HTERT RPE-1 (cell line): ENCODE measurements around the gene CPA1.

Experiments used
- in situ Hi-C: fragments of 300-500 bp; cut with MboI; formaldehyde crosslinking; loops from 4 replicates; pipeline ENCODE4 v1.14.3; 2020; ENCODE audit warnings: low sequenced_read_pairs

CPA1 gene

DNA sequence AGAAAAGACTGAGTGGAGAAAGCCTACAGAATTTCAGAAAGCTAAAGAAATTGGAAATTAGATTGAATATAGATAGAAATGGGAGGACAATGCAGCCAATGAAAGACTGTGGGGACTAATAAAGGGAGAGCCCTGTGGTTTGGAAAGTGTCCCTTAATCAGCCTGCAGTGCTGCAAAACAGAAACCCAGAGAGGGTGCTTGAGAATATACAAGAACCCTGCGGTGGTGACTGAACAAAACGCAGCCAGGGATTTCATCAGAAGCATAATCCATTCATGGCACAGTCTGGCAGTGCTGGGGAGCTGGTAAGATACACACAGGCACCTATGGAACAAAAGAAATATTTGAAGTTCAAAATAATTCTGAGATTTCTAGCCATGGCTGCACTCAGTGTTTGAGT lies 41.4 kb downstream of the CPA1 start:
- in situ Hi-C loops: no loop called here

DNA sequence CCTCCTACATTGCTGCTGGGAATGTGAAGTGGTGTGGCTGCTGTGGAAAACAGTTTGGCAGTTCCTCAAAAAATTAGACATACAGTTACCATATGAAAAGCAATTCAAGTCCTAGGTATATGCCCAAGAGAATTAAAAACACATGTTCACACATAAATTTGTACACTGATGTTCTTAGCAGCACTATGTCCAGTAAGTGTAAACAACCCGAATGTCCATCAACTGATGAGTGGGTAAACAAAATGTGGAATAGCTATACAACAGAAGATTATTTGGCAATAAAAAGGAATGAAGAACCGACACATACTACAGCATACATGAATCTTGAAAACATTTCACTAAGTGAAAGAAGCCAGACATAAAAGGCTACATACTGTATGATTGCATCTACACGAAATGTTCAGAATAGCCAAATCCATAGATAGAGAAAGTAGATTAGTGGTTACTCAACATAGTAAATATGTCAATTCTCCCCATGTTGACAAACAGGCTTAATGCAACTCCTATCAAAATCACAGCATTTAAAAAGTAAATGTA lies 43.3 kb downstream of the CPA1 start:
- in situ Hi-C loops: no loop called here

DNA sequence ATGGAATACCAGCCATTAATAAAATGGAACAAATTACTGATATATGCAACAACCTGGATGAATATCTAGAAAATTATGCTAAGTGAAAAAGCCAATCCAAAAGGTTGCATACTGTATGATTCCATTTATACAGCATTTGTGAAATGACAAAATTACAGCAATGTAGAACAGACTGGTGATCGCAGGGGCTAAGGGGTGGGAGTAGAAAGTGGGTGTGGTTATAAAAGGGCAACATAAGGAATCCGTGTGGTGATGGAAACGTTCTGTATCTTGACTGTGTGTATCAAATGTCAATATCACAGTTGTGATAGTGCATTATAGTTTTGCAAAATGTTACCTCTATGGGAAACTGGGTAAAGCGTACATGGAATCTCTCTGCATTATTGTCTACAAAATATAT lies 45.5 kb downstream of the CPA1 start:
- in situ Hi-C loops: no loop called here

DNA sequence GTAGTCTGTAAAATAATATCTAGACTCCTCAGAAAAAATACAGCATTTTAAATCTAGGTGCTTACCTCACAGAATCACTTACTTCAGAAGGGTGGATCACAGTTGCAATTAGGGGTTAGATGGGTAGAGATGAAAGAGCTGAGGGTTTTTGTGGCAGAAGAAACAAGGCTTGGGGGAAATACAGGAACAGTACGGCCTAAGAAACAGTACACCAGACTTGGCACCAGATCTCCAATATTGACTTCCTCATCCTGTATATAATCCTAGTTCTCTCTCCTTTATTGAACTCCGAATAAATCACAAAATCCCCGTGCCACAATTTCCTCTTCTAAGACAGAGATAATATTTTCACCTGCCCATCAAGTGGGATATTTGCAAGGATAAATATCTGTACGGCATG lies 46.3 kb downstream of the CPA1 start:
- in situ Hi-C loops: no loop called here

DNA sequence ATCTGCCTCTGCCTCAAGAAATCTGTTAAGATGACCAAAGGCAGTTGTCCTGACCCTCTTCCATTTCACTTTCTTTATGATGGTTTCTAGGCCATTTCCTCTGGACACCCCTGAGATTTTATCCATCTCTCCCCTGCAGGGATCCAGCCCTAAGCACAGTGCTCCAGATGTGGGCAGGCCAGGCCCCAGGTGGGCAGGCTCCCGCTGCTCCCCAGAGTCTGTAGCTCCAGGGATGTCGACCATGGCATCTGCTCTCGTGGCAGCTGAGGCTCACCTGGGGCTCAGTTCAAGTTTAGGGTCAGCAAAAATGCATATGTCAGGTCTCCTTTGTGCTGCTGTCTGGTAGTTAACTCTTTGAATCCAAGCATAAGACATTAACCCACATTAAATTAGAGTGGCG lies 48.7 kb downstream of the CPA1 start:
- in situ Hi-C loops: no loop called here

DNA sequence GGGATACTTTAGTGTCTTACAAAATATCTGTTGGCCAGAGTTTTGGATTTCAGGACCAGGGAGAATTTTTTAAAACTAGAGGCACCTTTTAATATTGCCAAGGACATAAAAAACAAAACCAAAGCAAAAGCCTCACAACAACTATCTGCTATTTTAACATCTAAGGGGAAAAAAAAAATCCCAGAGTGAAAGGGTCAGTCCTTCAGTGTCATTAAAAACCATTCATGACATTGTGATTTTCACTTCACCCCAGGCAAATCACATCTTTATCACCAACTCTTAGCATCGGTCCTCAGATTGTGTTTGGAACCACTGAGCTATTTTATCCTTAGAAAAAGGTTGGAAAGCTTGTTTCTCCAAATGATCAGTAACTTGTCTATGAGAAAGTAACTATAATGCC lies 49.8 kb downstream of the CPA1 start:
- in situ Hi-C loops: no loop called here

DNA sequence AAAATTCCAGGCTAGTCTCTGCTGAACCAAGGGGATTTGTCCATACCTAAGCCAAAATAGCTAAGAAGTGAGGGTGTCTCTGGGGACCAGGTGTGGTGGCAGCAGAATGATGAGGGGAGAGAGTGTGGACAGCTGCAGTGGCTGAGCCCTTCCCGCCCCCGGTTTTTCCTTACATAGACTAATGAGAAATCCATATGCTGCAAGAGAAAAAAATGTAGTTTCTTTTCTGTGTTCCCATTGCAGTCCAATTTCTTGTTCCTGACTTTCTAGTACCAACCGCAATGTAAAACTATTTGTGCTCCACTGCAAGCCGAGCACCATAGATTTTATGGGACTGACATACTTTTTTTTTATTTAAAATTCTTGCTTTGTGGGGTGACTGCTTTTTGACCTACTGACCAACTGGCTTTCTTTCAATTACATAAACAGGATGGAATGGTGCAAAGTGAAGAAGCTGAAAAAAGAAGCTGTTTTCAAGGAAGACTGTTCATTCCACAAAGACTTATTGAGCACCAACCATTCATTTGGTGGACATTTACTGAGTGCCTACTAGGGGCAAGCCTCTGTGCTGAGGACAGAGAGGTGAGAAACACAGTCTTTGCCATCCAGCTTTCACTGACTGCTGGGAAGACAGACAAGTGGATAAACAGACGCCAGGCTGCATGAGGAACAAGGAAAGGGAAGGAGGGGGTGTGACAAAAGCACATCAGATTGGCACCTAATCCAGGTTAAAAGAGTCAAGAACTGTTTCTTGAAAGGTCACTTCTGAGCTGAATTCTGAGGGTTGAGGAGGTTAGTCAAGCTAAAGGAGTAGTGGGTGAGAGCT lies 50.8 kb downstream of the CPA1 start:
- in situ Hi-C loops: no loop called here

DNA sequence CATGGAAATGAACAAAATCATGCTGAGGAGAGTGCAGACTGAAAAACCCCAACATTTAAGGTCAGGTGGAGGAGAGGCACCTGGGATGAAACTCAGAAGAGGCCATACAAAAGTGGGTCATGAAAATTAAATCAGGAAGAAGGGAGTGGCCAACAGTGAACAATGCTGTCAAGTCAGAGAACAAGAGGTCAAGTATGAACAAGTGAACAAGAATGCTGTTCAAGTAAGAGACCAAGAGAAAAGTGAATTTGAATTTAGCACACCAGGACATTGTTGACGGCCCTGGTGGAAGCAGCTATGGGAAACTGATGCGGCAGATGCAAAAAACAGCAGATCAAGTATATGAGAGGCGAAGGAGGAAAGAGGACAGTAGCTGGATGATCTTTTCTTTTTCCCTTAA lies 52.6 kb downstream of the CPA1 start:
- in situ Hi-C loops: no loop called here

DNA sequence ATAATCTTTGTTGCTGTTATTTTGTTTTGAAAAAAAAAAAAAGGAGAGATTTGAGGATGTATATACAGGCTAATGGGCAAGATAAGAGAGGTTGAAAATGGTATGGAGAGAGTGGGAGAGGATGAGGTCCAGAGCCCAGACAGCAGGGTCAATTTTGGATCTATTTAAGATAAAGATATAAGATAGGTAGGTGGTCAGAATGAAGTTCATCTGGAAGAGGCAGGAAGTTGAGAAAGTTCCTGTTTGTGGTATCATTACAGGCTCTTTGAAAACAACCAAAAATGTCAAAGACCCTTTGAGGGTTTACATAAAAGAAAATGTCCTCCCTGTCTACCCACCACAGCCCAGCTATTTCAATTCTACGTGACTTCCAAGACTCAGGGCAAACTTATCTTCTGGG lies 53.0 kb downstream of the CPA1 start:
- in situ Hi-C loops: no loop called here

DNA sequence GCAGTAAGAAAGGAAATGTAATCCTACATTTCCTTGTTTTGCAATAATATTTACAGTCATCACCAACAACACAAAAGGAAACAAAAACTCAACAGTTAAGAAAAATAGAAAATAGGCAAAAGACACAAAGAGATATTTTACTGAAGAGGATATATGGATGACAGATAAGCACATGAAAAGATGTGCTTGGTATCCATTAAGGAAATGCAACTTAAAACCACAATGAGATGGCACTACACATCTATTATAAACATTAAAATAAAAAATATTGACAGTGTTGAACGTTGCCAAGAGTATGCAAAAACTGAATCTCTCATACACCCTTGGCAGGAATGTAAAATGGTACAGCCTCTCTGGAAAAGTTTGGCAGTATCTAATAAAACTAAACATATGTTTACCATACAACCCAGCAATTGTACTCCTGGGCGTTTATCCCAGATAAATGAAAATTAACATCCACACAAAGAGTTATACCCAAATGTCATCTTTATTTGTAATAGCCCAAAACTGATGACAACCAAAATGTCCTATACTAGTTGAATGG lies 55.1 kb downstream of the CPA1 start:
- in situ Hi-C loops: no loop called here

DNA sequence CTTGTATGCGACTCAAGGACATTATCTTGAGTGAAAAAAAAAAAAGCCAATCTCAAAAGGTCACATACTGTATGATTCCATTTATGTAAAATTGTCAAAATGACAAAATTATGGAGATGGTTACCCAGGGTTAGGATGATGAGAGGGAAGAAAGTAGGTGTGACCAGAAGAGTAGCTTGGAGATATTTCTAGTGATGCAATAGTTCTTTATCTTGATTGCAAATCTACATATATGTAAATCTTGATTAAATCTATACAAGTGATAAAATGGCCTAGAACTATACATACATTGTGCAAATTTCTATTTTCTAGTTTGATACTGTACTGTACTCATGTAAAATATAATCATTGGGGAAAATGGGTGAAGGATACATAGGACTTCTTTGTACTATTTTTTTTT lies 56.0 kb downstream of the CPA1 start:
- in situ Hi-C loops: no loop called here
